GM12878 (cell line): Measurements from ENCODE around the gene ARHGAP20.

Experiments used
- CHD2 ChIP-seq: IDR thresholded peaks from 2 replicates; pipeline ENCODE4 v1.6.1; 2011; ENCODE audit warnings: low read depth, low read length, improper control_type of control experiment, borderline replicate concordance
- TF ChIP-seq, protein P1 (sequence below), 3 experiments: IDR thresholded peaks in 2 of 3; conservative IDR thresholded peaks in 1 of 3; 2 replicates each; pipeline ENCODE4 v1.5.1; 2011; ENCODE audit warnings: low read depth in 3 of 3, low read length in 3 of 3, mild to moderate bottlenecking in 3 of 3, control low read depth in 2 of 3, moderate library complexity in 2 of 3, inconsistent platforms in 1 of 3, mixed read lengths in 1 of 3; ENCODE audit not compliant: control insufficient read depth in 2 of 3, insufficient read depth in 1 of 3; ENCODE audit errors: extremely low read depth in 1 of 3
- TF ChIP-seq, protein P2 (sequence below): IDR thresholded peaks from 2 replicates; pipeline ENCODE4 v1.6.1; 2011; ENCODE audit warnings: low read depth, mild to moderate bottlenecking, low read length, moderate library complexity, borderline replicate concordance; ENCODE audit errors: extremely low read depth
- TF ChIP-seq, protein P3 (sequence below): fragments of 450-650 bp; IDR thresholded peaks from 2 replicates; pipeline ENCODE4 v1.6.1; 2017; ENCODE audit warnings: mild to moderate bottlenecking

DNA sequence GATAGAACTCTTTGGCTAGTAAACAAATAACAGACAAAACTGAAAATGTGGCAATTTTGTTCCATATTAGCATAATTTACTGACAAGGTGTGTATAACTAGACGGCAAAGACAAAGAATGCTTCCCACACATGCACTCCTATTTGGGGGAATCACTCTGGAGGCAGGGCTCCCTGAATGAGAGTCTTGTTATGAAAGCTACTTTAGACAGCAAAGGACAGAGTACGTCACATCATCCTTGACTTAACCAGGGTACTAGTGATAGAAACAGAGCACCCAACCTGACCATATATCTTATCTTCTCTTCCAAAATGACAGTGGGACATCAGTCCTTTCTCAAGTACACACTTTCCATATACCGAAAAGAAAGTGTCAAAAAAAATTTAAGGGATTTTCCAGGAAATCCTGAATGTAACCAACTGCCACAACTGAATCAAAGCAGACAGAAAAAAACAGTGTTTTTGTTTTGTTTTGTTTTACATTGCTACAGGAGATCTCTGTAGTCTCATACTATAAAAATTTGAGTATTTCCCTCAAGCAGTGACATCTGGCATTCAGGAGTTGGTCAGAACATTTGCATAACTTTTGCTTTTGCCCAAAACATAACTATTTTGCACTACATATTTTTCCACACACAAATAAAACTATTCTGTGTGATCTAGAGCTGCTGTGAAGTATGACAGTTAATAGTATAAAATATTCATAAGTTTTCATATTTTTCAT is 98.9 kb downstream of the ARHGAP20 start:
- TF ChIP-seq, protein P1, sequence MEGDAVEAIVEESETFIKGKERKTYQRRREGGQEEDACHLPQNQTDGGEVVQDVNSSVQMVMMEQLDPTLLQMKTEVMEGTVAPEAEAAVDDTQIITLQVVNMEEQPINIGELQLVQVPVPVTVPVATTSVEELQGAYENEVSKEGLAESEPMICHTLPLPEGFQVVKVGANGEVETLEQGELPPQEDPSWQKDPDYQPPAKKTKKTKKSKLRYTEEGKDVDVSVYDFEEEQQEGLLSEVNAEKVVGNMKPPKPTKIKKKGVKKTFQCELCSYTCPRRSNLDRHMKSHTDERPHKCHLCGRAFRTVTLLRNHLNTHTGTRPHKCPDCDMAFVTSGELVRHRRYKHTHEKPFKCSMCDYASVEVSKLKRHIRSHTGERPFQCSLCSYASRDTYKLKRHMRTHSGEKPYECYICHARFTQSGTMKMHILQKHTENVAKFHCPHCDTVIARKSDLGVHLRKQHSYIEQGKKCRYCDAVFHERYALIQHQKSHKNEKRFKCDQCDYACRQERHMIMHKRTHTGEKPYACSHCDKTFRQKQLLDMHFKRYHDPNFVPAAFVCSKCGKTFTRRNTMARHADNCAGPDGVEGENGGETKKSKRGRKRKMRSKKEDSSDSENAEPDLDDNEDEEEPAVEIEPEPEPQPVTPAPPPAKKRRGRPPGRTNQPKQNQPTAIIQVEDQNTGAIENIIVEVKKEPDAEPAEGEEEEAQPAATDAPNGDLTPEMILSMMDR (IDR thresholded peaks at IDR 0.05 in 2 of 3, conservative IDR thresholded peaks at IDR 0.05 in 1 of 3; ENCODE audit: control insufficient read depth in 2 of 3, extremely low read depth in 1 of 3, insufficient read depth in 1 of 3, low read depth in 3 of 3, low read length in 3 of 3): no peak
- TF ChIP-seq, protein P2, sequence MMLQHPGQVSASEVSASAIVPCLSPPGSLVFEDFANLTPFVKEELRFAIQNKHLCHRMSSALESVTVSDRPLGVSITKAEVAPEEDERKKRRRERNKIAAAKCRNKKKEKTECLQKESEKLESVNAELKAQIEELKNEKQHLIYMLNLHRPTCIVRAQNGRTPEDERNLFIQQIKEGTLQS: no peak
- TF ChIP-seq, protein P3, sequence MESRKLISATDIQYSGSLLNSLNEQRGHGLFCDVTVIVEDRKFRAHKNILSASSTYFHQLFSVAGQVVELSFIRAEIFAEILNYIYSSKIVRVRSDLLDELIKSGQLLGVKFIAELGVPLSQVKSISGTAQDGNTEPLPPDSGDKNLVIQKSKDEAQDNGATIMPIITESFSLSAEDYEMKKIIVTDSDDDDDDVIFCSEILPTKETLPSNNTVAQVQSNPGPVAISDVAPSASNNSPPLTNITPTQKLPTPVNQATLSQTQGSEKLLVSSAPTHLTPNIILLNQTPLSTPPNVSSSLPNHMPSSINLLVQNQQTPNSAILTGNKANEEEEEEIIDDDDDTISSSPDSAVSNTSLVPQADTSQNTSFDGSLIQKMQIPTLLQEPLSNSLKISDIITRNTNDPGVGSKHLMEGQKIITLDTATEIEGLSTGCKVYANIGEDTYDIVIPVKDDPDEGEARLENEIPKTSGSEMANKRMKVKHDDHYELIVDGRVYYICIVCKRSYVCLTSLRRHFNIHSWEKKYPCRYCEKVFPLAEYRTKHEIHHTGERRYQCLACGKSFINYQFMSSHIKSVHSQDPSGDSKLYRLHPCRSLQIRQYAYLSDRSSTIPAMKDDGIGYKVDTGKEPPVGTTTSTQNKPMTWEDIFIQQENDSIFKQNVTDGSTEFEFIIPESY: no peak
- no peak for TF ChIP-seq CHD2
